GM21390 (cell line): Measurements from ENCODE around the gene DSC1.
"Not testable (repeated sequence)": the region's sequence is repeated elsewhere in the genome, so short reads cannot be mapped to it uniquely, and the experiment has no call there.

Experiments used
- ATAC-seq: cut with Tn5 transposase; IDR thresholded peaks from one replicate; pipeline ENCODE4 v1.9.1; 2021; ENCODE audit not compliant: unreplicated experiment

DSC1 gene

DNA sequence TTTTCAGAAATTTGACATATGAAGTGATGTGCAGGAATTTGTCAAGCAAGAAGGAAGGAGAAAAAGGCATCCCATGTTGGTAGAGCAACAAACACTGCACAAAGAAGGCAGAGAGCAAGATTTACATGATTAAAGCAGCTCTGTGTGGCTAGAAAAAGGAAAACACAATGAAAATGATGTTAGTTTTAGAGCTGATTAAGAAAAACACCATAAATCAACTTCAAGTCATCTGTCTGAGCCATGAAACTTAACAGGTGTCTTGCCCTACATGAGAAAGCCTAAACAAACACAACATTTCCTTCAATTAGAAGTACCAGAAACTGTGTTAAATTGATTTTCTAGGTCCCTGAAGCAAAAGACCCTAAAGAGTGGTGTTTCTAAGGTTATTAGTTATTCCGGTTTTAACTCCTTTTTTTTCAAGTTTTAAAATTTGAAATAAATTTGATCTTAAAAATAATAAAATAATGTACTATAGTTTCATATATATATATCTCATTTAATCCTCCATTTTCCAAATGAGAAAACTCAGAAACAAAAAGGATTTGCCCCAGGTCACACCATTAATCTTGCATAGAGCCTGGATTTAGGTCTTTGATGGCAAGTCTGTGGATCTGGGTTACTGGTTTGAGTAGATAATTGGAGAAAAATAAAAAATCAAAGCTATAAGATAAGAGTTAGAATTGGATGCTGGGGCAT lies 8.6 kb upstream of the DSC1 start:
- no peak for ATAC-seq

DNA sequence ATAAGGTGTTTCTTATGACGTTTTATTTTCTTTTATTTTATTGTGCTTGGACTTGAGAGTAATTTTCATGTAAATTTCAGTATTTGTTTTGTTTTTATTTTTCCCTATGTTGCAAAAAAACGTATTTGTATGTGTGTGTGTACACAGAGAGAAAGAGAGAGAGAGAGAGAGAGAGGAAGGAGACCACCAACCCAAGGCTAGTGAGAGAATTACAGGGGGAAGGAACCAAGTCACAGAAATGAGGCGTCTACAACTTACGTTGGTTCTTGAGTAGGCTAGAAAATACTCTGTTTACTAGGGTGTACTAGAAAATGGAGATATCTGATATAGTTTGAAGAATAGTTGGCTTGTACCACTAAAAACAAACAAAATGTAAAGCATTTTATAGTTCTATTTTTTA lies 7.7 kb upstream of the DSC1 start:
- no peak for ATAC-seq

DNA sequence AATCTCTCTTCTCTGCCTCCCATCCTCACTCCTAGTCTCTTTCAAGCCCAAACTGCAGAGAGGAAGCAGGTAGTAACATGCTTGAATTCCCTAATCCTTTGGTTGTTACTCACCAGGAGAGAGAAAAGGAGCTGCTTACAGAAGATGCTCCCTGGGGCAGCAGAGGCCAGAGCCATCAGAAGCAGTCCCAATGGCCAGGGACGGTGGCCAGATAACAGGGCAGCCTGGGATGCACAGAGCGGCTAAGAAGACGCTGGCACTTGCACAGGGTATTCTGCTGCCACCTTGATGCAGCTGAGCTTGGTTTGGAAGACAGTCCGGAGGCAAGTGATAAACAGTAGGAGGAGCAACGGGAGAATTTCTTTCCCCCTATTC lies 250 bp downstream of the DSC1 start:
- no peak for ATAC-seq

DNA sequence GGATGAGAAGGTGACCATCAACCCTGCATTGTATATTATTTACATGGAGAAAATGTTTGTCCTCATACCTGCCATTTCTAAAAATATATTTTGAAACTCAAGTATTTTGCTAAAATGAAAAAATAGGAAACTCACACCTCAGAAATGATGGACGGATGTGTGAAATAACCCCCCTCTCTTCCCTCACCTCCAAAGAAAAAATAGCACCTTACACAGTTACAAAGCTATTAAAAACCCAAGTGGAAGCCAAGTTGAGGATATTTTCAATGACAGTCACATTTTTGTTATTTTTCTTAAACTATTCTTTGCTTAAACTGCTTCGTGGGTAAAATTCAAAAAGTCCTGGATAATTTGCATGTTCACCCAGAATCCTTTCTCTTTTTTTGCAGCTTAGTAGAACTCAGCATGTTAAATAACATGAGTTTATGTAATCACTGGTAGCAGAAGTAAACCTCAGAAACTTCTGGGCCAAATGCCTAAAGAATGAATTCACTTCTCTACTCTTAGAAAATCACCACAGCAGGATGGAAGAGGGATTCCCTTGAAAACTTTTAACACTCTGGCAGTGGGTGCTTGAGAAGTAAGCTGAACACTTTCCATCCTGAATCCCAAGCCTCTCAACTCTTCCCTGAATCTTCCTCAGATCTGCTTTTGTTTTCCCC lies 768 bp downstream of the DSC1 start:
- no peak for ATAC-seq

DNA sequence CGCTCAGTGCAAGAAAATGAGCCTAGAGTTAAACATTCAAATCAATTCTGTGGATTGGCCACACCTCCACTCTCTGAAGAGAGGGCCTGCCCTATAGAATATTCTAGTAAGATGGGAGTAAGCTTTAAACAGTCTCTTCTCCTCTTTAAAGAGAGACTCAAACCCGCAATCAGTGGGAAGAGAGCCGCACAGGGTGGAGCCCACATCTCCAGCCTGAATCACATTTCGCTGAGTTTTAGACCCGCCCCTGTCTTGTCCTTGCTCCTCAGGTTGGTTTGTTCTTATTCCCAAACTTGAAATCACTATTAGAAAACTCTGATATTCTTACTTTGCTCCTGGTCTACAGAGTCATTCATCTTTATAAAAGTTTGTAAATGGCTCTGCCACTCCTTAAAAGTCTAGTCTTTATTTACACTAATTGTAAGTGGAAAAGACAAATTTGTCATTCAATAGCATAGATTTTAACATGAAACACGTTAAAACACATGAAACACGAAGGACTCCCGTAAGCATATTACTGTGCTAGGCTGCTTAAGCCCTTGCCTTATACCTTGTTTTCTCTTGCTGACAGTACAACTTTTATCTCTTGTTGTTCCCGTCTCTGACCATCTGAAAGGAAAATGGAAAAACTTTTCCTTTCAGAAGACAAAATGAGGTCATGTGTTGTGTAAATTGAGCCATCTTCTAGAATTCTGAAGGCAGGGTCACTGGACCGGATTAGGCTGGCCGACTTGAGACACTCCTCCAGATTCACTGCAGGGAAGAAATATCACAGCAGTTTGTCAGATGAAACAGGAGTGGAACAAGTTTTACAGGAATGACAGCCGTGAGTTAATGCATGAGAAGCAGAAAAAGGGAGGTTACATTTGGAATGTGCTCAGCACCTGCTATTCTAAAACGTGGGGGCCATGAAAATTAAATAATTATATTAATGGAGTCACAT lies 5.6 kb downstream of the DSC1 start:
- no peak for ATAC-seq

DNA sequence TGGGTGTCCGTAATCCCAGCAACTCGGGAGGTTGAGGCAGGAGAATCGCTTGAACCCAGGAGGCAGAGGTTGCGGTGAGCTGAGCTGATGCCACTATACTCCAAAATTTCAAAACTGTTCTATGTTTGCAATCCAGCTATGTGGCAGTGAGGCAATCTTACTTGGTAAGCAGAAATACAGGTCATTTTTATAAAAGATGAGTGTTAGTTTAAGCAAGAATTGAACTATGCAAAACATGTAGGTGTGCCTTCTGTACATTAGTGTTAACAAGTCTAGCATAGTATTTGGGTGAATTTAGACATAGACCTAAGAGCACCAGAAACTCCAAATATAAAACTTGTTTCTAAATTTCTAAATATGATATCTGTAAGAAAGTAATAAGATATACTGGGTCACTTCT lies 7.2 kb downstream of the DSC1 start:
- no peak for ATAC-seq

DNA sequence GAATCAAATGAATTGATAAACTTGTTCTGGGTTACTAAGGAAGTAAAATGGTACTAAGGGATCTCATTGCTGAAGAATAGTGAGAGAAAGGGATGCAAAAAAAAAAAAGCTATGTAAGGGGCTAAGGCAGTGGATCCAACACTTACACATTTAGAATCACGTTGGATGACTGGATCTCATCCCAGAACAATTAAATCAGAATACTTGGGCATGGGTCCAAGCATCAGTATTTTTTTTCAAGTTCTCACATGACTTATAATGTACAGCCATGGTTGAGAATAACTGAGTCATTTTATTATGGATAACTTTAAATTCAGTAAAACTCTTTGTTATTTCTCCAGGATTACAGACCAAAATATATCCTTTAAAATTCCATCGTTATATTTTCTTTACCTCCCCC lies 8.5 kb downstream of the DSC1 start:
- no peak for ATAC-seq

DNA sequence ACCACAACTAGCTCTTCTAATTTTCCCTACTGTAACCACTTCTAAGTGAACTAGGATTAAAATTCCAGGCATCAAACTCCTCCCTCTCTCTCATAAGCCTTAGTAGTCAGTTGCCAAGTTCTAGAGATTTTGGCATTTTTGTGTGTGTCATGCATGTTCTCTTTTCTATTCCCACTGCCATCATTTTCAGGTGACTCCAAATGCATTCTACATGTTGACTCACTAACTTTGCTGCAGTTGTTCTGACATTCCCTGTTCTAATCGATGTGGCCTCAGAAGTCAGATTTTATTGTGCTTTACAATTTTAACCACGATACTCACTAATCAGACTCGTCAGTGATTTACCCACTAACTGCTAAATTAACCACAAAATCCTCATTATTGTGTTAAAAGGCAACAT lies 13.3 kb downstream of the DSC1 start:
- ATAC-seq: no peak

DNA sequence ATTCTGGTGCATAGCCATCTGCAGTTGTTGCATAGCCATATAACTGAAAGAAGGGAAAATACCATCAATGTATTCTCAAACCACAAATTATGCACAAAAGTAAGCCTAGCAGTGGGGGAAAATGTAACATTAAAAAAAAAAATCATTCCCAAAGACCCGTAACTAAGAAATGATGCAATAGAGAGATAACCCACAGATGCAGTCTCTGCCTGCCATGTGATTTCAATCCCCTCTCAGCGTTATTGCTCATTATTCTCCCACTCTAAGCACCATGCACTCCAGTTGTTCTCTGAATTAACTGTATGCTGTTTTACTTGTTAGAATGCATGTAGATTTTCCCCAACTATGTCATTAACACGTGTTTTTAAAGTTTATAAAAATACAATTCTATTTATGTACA lies 14.1 kb downstream of the DSC1 start:
- no peak for ATAC-seq

DNA sequence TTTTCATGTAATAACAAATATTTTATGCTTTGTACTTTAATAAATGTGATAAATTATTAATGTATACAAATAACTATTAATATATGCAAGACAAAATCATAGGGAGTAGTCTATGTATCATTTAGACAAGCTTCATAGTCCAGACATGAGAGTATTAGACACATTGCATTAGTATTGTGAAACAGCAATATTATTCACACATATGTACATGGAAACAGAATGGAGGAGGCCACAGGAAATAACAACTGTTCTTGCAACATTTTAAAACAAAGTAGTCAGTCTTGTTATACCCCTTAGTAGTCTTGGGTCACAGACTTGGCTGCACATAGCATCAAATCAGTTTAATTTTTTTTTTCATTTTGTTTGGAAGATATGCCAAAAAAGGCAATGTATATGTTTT lies 15.8 kb downstream of the DSC1 start:
- ATAC-seq: no peak

DNA sequence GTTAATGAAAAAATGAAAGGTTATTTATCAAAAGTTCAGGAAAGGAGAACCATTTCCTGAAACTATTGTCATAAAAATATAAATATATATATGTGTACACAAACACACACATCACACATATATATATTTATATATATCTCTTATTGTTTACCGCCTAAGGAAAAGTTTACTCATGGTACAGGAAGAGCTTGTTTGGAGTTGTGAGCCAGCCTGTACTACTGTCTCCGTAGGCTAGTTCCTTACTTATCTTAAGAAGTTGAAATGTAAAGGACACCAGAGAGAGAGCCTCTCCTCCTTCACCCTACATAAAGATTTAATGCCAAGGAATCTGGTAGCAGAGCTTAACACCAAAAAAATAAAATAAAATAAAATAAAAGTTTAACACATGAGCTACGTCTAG lies 19.6 kb downstream of the DSC1 start:
- ATAC-seq: no peak

DNA sequence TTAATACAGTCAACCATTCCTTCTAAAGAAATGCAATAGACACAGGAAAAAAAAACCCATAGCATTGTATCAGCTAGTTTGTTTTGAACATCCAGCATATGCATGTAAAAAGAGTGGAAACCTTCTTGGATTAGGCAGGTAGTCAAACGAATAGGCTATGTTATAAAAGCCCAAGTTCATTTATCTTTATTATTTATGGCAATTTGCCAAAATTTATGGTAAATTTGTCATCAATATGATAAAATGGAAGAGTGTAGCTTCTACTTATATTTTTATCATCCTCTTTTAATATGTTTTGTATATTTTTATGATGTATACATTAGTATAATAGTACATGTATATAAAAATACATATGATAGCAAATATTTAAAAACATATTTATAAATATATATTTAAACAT lies 23.9 kb downstream of the DSC1 start:
- no peak for ATAC-seq

DNA sequence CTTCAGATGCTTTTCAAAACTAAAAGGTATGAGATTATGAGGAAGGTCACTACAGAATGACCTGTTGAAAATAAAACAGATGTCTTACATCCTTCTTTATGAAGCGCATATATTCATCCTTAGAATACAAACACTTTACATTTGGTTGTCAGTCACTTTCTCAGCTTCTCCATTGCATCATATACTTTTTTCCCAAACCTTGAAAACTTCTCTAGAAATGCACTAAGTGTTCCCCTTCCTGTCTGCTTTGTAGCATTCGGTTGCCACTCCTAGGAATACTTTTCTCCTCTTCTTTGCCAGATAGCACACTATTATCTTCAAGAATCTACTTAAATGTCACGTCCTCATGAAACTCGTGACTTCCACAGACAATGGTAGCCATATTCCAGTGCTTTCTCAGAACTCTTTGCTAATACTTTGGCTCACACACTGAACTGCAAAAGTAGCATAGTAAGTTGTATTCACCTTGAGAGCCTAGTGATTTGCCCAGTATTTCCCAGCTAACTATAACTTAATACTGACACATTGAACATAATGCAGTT lies 27.6 kb downstream of the DSC1 start:
- no peak for ATAC-seq

DNA sequence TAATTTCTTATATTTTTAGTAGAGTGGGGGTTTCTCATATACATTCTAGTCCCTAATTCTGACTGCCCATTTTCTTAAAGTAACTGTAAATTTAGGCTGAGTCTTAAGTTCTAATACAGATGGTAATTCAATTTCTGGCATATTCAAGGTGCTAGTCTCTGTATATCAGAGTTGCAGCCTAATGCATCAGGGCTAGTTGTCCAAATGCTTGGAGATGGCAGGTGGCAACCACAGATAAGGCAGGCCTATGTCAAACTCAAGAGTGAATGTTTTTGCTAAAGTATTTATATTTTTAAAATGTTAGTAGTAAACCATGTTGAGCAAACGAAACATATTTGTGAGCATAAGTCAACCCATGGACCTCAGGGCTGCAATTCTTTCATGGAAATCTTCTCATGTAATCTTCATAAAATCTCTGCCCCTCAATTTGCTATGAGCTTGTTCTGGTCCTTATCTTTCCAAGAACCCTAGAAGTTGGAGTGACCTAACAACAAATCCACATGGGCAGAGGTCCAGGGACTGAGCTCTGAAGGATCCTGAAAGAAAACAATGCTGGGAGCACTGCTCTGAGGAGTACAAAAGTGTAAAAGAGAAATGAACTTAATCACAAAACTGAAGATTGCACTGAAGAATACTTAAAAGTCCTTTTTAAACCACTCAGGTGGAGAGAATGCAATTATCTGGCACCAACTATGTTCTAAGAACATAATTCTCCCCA lies 33.1 kb downstream of the DSC1 start:
- ATAC-seq: no peak

DNA sequence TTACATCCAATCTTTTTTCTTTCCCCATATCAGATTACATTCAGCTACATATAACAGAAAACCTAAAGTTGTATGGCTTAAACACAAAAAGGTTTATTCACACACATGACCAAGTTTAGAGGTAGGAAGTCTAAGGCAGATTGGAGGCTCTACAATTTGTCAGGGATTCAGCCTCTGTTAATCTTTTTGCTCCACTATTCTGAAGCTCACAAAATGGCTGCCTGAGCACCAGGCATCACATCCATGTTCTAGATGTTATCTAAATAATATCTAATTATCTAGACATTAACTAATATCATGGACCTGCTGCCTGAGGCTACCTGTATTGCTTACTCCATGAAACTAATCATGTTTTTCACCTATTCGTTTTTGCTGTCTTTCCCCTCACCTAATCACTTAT lies 36.8 kb downstream of the DSC1 start:
- ATAC-seq: no peak

DNA sequence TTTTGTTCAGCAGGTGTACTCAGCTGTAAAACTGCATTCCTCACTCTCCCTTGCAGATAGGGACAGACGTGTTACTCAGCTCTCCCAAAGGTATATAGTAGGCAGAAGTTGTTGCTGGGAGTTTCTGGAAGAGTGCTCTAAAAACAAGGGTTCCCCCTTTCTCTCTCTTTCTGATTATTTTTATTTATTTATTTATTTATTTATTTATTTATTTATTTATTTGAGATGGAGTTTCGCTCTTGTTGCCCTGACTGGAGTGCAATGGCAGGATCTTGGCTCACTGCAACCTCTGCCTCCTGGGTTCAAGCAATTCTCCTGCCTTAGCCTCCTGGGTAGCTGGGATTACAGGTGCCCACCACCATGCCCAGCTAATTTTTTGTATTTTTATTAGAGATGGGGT lies 39.5 kb downstream of the DSC1 start:
- not testable (repeated sequence) for ATAC-seq

DNA sequence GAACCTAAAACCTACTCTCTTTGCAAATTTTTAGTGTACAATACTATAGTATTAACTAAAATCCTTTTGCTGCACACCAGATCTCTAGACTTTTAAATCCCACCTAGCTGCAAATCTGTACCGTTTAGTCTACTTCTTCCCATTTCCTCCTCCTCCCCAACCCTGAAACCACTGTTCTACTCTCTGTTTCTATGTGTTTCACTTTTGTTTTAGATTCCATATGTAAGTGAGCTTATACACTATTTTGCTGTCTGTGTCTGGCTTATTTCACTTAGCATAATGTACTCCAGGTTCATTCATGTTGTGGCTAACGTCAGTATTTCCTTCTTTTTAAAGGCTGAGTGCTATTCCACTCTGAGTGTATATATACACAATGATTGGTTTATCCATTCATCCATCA lies 42.1 kb downstream of the DSC1 start:
- ATAC-seq: no peak

DNA sequence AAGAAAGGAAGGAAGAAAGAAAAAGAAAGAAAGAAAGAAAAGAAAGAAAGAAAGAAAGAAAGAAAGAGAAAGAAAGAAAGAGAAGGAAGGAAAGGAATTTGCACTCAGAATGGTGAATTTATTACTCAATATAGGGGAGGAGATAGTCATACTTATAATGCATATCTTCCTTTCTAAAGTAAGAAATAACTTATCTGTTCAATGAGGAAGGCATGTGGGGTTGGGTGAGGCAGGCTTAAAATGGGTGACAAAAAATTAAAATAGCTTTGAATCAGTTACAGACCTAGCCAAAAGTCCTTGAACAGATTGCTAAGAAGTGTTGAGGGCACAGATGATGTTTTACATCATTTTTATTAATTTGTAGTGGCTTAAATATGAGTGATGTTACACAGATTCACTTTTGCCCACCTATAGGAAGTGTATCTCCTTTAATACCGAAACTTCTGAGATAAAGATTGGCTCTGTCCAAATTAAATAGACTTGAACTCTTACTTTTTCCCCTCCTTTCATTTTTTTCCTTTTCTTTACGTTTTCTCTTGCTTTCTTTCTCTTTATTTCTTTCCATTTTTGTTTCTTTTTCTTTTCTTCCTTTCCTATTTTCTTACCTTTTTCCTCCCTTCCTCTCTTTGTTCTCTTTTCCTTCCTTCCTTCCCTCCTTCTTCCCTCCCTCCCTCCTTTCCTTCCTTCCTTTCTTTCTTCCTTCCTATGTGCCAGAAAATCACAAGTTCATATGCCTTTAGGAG lies 45.6 kb downstream of the DSC1 start:
- no peak for ATAC-seq

DNA sequence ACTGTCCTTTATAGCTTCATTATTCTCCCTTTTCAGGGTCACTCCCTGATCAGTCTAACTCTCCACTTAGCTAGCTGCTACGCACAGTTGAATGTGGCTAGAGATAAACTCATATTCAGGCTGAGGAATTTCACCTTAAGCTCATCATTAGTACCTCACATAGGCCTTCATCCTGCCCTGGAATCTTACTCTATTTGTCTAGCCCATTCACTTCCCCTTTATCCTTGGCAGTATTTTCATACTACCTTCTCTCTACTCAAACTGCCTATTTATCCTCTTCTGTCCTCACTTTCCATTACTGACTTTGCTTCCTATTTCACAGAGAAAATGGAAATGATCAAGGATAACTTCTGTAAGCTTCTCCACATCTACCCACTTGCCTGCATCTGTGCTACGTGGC lies 49.9 kb downstream of the DSC1 start:
- ATAC-seq: no peak

DNA sequence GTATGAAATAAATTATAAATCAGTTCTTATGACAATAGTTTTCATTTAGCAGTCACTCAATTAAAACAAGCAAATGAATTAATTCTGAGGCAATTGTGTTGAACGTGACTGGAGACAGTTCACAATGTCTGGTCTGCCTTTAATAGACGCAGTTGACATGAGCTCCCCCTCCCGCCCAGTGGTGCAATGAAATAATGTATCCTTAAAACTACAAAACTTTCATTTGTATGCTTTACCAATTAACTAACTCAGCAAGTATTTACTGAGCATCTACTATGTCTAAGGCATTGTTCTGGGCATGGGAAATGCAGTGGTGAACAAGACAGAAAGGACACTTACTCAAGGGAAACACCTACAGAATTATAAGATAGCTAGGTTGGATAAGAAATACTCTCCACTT lies 56.9 kb downstream of the DSC1 start:
- no peak for ATAC-seq
